GM18517 (cell line): ENCODE results near the gene DPF1.
"Not testable (repeated sequence)": the region's sequence is repeated elsewhere in the genome, so short reads cannot be mapped to it uniquely, and the experiment has no call there.

Experiments used
- ATAC-seq: cut with Tn5 transposase; IDR thresholded peaks from one replicate; pipeline ENCODE4 v1.9.1; 2021; ENCODE audit warnings: mild to moderate bottlenecking, moderate library complexity; ENCODE audit not compliant: unreplicated experiment

Gene DPF1

GRCh38 chr19:38250821-38251563 lies 27.0 kb upstream of the DPF1 start:
- ATAC-seq: no peak

DNA sequence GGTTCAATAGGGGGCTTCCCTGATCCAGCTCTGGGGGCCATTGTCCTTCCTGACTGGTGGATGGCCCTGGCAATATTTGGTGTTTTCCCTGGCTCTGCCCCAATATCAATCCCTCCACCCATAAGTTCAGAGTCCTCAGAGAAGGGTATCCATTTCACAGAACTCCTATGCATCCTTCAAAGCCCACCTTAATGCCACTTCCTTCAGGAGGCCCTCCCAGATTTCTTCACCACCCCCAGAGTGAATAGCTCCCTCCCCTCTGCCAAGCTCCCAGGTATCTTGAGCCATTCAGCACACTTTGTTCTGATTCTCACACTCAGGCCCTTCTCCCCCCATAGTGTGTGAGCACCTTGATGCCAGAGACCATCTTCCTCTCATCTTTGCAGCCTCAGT lies 26.4 kb upstream of the DPF1 start:
- no peak for ATAC-seq

DNA sequence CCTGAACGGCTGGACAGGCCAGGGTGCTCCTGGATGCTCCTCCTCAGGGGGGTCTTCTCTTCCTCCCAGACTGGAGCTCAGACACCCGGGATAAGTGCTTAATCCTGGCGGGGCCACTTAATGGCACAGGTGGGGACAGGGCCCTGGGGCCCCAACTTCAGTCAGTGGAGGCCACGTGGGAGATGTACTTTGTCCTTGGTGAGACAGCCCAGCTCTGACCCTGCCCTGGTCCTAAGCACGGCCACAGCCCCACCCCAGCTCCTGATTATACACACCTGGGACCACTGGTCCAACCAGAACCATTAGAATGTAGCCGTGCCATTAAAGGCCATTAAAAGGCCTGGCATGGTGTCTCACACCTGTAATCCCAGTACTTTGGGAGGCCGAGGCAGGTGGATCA lies 24.4 kb upstream of the DPF1 start:
- no peak for ATAC-seq

- ATAC-seq: no peak
Measured at GRCh38 chr19:38247734-38248268, 23.8 kb upstream of the DPF1 start.

GRCh38 chr19:38247126-38247525 lies 23.1 kb upstream of the DPF1 start:
- no peak for ATAC-seq

DNA sequence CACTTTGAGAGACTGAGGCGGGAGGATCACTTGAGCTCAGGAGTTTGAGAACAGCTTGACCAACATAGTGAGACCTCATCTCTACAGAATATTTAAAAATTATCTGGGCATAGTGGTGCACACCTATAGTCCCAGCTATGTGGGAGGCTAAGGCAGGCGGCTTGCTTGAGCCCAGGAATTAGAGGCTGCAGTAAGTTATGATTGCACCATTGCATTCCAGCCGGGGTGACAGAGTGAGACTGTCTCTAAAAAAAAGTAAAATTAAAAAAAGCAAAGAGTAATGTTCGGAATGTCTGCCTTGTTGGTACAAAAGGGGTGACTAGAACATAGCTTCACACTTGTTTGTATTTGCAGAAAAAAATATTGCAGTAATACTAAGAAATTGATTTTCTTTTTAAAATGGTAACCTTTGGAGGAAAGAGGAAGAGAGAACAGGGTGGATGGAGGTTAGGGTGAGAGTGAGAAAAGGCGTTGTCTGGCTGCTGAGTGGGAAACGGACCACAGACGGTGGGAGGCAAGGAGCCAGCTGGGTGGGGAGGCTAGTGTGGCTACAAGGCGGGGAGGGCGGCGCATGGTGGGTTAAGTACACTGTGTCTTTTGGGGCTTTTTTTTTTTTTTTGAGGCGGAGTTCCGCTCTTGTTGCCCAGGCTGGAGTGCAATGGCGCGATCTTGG lies 21.9 kb upstream of the DPF1 start:
- no peak for ATAC-seq

GRCh38 chr19:38243279-38243673 lies 19.3 kb upstream of the DPF1 start:
- no peak for ATAC-seq

GRCh38 chr19:38239816-38240215 lies 15.8 kb upstream of the DPF1 start:
- ATAC-seq: no peak

GRCh38 chr19:38234615-38235014 lies 10.6 kb upstream of the DPF1 start:
- ATAC-seq: no peak

- no peak for ATAC-seq
Measured at GRCh38 chr19:38233740-38234251, 9.8 kb upstream of the DPF1 start.

GRCh38 chr19:38231918-38232317 lies 7.9 kb upstream of the DPF1 start:
- ATAC-seq: no peak

GRCh38 chr19:38230506-38231133 lies 6.6 kb upstream of the DPF1 start:
- not testable (repeated sequence) for ATAC-seq

GRCh38 chr19:38229585-38230073 lies 5.6 kb upstream of the DPF1 start:
- ATAC-seq: no peak

DNA sequence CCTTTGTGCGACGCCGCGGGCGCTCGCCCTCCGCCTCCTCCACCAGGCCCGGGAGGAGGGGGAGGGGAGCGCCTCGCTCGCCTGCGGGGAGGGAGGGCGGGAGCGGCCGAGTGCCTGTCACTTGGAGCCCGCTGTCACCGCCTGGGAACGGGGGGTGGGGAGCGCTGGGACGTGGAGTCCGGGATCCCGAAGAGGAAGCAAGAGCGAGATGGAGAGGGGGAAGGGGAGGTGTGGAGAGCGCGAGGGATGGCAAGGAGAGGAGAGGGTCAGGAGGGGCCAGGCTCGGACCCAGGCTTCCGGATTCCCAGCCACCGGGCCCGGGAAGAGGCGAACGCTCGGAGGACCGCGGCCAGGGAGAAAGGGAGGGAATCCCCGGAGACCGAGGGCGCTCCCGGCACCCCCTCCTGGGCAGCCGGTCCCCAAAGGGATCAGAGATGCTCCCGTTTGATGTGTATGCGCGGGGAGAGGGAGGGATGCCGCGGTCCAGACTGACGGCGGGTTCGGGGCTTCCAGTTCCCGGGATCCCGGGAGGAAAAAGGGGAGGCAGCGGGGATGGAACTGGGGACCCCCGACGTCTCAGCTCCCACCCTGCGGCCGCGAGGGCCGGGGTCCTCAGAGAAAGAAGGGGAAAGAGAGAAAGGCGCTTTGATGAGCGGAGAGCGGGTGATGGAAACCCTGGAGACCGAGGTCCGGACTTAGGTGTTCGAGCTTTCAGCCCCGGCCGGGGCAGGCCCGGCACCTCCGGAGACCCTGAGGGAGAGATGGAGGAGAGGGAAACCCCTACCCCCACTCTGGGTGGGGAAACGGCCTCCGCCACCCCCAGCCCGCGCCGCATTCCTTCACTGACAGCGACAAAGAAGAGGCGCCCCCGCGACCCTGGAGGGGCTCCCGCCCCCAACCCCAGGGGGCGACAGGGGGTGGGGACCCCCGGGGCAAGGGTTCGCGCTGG lies 4.7 kb upstream of the DPF1 start:
- ATAC-seq: no peak

- ATAC-seq: no peak
Measured at GRCh38 chr19:38228005-38228377, 4.0 kb upstream of the DPF1 start.

GRCh38 chr19:38227287-38228004 lies 3.4 kb upstream of the DPF1 start:
- no peak for ATAC-seq

GRCh38 chr19:38224863-38225218 lies 819 bp upstream of the DPF1 start:
- not testable (repeated sequence) for ATAC-seq

- no peak for ATAC-seq
Measured at GRCh38 chr19:38223617-38224013, 407 bp downstream of the DPF1 start.

GRCh38 chr19:38223119-38223523 lies 901 bp downstream of the DPF1 start:
- no peak for ATAC-seq
